Measurements from ENCODE around the gene C1D.

C1D gene

GRCh38 chr2:68032702-68033101 is 30.1 kb downstream of the C1D start:
- TF ChIP-seq MAX (IDR thresholded peaks at IDR 0.05; ENCODE audit: low read depth, low read length) (no peak), POLR2A (IDR thresholded peaks at IDR 0.05; ENCODE audit: extremely low read depth, insufficient read length) (no peak), CTCF (IDR thresholded peaks at IDR 0.05; ENCODE audit: low read depth, low read length) (no peak), MYC (IDR thresholded peaks at IDR 0.05; ENCODE audit: low read depth, low read length) (no peak)
- no peak overlapping the region for H3K4me3 ChIP-seq (ENCODE audit: low read depth, low read length)
- peak; percentile 4 for DNase-seq (ENCODE audit: low read depth)

GRCh38 chr2:68031542-68032160 is 31.2 kb downstream of the C1D start:
- no peak overlapping the region for H3K4me3 ChIP-seq (ENCODE audit: low read depth, low read length)
- peak; percentile 60 for DNase-seq (ENCODE audit: low read depth)
- TF ChIP-seq CTCF (IDR thresholded peaks at IDR 0.05; ENCODE audit: low read depth, low read length), result peak; percentile 38
- no peak for TF ChIP-seq MYC (IDR thresholded peaks at IDR 0.05; ENCODE audit: low read depth, low read length)
- no peak for TF ChIP-seq POLR2A (IDR thresholded peaks at IDR 0.05; ENCODE audit: extremely low read depth, insufficient read length)
- no peak for TF ChIP-seq MAX (IDR thresholded peaks at IDR 0.05; ENCODE audit: low read depth, low read length)

GRCh38 chr2:68031043-68031442 is 31.8 kb downstream of the C1D start:
- DNase-seq (ENCODE audit: low read depth), result no peak
- no peak overlapping the region for H3K4me3 ChIP-seq (ENCODE audit: low read depth, low read length)
- no peak for TF ChIP-seq MAX (IDR thresholded peaks at IDR 0.05; ENCODE audit: low read depth, low read length)
- TF ChIP-seq MYC (IDR thresholded peaks at IDR 0.05; ENCODE audit: low read depth, low read length), result no peak
- no peak for TF ChIP-seq POLR2A (IDR thresholded peaks at IDR 0.05; ENCODE audit: extremely low read depth, insufficient read length)
- TF ChIP-seq CTCF (IDR thresholded peaks at IDR 0.05; ENCODE audit: low read depth, low read length), result no peak

- TF ChIP-seq CTCF (IDR thresholded peaks at IDR 0.05; ENCODE audit: low read depth, low read length), result no peak
- no peak overlapping the region for H3K4me3 ChIP-seq (ENCODE audit: low read depth, low read length)
- no peak for DNase-seq (ENCODE audit: low read depth)
These were observed 32.3 kb downstream of the C1D start for GRCh38 chr2:68030529-68030928.

GRCh38 chr2:68027959-68028358 is 34.8 kb downstream of the C1D start:
- TF ChIP-seq CTCF (IDR thresholded peaks at IDR 0.05; ENCODE audit: low read depth, low read length), result no peak
- TF ChIP-seq MAX (IDR thresholded peaks at IDR 0.05; ENCODE audit: low read depth, low read length), result no peak
- TF ChIP-seq POLR2A (IDR thresholded peaks at IDR 0.05; ENCODE audit: extremely low read depth, insufficient read length), result no peak
- no peak for TF ChIP-seq MYC (IDR thresholded peaks at IDR 0.05; ENCODE audit: low read depth, low read length)
- DNase-seq (ENCODE audit: low read depth), result no peak
- no peak overlapping the region for H3K4me3 ChIP-seq (ENCODE audit: low read depth, low read length)

- TF ChIP-seq MAX (IDR thresholded peaks at IDR 0.05; ENCODE audit: low read depth, low read length) (no peak), MYC (IDR thresholded peaks at IDR 0.05; ENCODE audit: low read depth, low read length) (no peak), CTCF (IDR thresholded peaks at IDR 0.05; ENCODE audit: low read depth, low read length) (no peak), POLR2A (IDR thresholded peaks at IDR 0.05; ENCODE audit: extremely low read depth, insufficient read length) (no peak)
- DNase-seq (ENCODE audit: low read depth), result no peak
- no peak overlapping the region for H3K4me3 ChIP-seq (ENCODE audit: low read depth, low read length)
These were observed 38.4 kb downstream of the C1D start for GRCh38 chr2:68024450-68024849.
